Stimulated activated CD8-positive, alpha-beta memory T cell treated with anti-CD3 and anti-CD28 coated beads, Interleukin-15, amount 100 ng/mL, for 4 hours (primary cell): ENCODE measurements around the gene GNAI2.
A peak's percentile ranks its signal among the peaks of the same experiment; 100 is the strongest.
"Not testable (repeated sequence)": the region's sequence is repeated elsewhere in the genome, so short reads cannot be mapped to it uniquely, and the experiment has no call there.

Experiments used
- DNase-seq, 2 donors: peaks; one replicate each; pipeline ENCODE4 v3.0.0-alpha.2; 2020; ENCODE audit warnings: low read depth in 2 of 2

Gene GNAI2

GRCh38 chr3:50276762-50277101 is 40.7 kb downstream of the GNAI2 start:
- no peak for DNase-seq

- no peak for DNase-seq
Observed at GRCh38 chr3:50278123-50278879, 42.3 kb downstream of the GNAI2 start.

DNA sequence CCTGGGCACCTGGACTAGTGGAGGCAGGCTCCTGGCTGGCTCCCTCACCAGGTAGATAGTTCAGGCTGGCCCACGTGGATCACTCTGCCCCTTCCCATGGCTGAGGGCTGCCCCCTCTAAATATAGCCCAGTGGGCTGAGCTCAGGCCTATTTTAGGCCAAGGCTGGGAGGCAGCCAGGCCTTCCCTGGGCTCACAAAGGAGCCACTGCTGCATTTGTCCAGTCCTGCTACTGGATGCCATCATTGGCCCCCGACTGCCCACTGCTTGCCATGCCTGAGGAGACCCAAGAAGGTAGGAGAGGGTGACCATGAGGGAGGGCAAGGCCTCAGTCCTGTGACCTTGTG is 42.8 kb downstream of the GNAI2 start, which contains the start of gene LSMEM2:
TSS of gene LSMEM2 (plus strand) at position 208 of the 345 bp plus-strand sequence. CDS start at position 235, 27 bp downstream.
- DNase-seq, result no peak

DNA sequence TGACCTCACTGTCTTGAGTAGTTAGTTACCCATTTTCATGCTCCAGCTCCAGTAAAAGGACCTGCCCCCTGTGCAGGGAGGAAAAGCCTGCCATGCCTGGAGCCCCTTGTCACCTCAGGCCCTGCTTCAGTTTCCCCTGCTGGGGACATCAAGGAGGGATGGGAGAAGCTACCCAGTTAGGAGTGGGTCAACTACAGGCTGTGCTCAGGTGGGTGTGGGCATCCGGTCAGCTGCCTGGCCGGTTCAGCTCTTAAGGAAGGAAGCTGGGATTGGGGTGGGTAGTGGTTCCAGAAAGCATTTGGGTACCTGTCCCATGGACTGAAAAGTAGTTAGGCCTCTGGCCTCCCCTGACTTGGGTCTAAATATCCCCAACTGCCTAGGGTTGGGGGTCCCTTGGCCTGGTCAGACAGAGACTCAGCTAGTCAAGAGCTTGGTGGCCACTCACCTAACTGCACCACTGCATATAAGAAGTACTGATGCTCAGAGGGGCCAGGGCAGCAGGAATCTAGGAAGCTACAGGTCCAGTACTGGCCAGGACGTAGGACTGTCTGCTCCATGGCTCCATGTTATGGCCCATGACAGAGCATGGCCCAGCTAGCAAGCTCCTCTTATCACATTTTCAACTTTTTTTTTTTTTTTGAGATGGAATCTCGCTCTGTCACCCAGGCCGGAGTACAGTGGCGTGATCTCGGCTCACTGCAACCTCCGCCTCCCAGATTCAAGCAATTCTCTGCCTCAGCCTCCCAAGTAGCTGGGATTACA is 43.4 kb downstream of the GNAI2 start:
- no peak for DNase-seq

DNA sequence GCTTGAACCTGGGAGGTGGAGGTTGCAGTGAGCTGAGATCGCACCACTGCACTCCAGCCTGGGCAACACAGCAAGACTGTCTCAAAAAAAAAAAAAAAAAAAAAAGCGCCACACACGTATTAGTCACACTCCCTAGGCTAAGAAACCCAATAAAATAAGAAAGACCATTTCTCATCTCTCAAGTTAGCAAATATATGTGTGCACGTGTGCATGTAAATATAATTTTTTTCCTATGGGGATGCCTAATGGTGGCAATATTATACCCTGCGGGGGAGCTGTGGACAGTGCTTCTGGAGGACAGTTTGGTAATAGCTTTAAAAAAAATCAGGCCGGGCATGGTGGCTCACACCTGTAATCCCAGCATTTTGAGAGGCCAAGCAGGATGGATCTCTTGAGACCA is 48.1 kb downstream of the GNAI2 start:
- DNase-seq, result not testable (repeated sequence)

GRCh38 chr3:50286322-50287227 is 50.6 kb downstream of the GNAI2 start:
- no peak for DNase-seq

- DNase-seq, result no peak
Observed at GRCh38 chr3:50287262-50287661, 51.3 kb downstream of the GNAI2 start.

- no peak for DNase-seq
Observed at GRCh38 chr3:50288387-50289007, 52.5 kb downstream of the GNAI2 start.

- DNase-seq, result no peak
Observed at GRCh38 chr3:50289130-50289529, 53.1 kb downstream of the GNAI2 start.

- DNase-seq, result no peak
Observed at GRCh38 chr3:50290161-50290641, 54.2 kb downstream of the GNAI2 start.

DNA sequence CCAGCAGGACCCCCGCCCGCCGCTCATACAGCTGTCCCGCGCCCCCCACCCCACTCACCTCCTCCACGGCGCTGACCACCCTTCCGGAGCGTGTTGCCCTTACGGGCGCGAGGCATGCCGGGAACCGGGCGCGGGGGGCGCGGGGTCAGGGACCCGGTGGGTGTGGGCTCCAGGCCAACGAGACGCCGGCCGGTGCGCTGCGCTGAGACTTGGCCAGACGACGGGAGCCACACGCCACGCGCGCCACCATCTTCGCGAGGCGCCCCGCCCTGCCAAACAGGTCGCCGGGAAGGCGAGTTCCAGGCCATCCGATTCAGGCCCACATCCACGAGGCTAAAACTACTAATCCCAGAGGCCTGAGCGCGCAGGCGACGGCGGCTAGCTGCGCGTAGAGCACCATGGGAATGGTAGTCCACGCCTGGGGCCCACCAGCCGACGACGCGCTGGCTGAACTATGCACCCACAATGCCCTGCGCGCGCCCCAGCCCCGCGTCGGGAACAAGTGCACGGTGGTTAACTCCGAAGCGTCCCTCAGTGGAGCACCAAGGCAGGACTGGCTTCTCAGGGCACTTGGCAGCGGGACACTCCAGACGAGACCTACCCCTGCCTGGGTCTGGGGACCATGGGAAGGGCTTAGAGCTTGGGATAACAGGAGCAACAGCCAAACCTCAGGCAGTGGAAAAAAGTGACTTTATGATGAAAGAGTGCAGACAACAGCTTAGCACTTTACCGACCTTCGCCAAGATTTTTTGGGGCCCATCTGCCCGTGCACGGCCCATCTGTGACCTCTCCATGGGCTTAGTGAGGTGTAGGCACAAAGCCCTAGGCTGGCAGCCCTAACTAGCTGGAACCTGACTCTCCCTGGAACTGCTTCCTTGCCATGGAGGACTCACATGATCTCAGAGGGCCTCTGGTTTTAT is 56.4 kb downstream of the GNAI2 start, which contains the start of gene IFRD2:
TSS of gene IFRD2 (minus strand) at position 271 of the 920 bp plus-strand sequence. CDS start at position 116, 155 bp downstream.
- DNase-seq, result peak; percentile 92

- DNase-seq, result no peak
Observed at GRCh38 chr3:50293079-50293801, 57.2 kb downstream of the GNAI2 start.

- DNase-seq, result no peak
Observed at GRCh38 chr3:50294089-50294488, 58.1 kb downstream of the GNAI2 start.

- no peak for DNase-seq
Observed at GRCh38 chr3:50294492-50295403, 58.7 kb downstream of the GNAI2 start.

GRCh38 chr3:50295553-50296431 is 59.8 kb downstream of the GNAI2 start:
- no peak for DNase-seq

DNA sequence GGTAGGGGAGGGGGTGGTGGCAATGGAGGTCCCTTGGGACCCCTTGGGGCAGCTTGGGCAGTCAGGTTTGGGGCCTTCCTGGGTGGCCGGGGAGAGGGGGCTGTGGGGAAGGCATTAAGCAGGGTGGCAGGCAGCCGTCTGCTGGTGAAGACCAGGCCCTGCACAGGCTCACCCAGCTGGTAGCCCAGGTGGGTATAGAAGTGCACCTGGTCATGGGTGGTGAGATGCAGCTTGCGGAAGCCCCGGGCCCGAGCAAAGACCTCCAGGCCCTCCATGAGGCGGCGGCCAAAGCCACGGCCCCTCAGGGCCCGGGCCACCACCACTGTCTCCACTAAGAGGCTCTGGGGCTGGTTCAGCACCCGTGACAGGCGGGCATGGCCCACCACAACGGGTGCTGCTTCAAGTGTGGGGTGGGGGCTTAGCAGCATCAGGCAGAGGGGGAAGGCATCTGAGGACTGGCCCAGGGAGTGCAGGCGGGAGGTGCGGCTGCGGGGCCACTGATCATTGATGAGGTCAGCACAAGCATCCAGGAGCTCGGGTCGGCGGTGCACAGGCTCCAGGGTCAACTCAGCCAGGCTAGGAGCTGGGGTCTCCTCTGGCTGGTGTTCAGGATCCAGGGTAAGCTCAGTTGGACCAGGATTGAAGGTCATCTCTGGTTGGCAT is 60.8 kb downstream of the GNAI2 start:
- DNase-seq, result no peak

GRCh38 chr3:50297384-50297775 is 61.4 kb downstream of the GNAI2 start:
- no peak for DNase-seq
